T-helper 17 cell (primary cell): ENCODE results near the gene CHI3L1. TPM values are rescaled to one million over a fixed set of nuclear protein-coding genes. Genes with fewer than 3 reads are reported as not detected.
A peak's percentile ranks its signal among the peaks of the same experiment; 100 is the strongest.

Experiments
- ATAC-seq: fragments of 150-1000 bp; cut with Tn5 transposase; 2 replicates; pipeline ENCODE4 v1.10.0; 2021; ENCODE audit warnings: mild to moderate bottlenecking, moderate library complexity
- DNase-seq, 3 donors: peaks; one replicate each; pipeline versions ENCODE4 v3.0.0 to v3.0.0-alpha.2; 2020 to 2021
- H3K9me3 ChIP-seq: one replicate; pipeline ENCODE4 v1.7.0; 2013; ENCODE audit warnings: low read length, mild to moderate bottlenecking; ENCODE audit not compliant: control insufficient read depth, poor library complexity, severe bottlenecking
- H3K27ac Mint-ChIP-seq: one replicate; pipeline ENCODE4 v1.8.0; 2022; ENCODE audit warnings: mild to moderate bottlenecking, moderate library complexity, mixed read lengths
- H3K27me3 Mint-ChIP-seq: one replicate; pipeline ENCODE4 v1.8.0; 2022; ENCODE audit warnings: mixed read lengths
- H3K36me3 Mint-ChIP-seq: one replicate; pipeline ENCODE4 v1.8.0; 2022; ENCODE audit warnings: low read depth, mixed read lengths
- H3K4me1 Mint-ChIP-seq: one replicate; pipeline ENCODE4 v1.8.0; 2022; ENCODE audit warnings: mild to moderate bottlenecking, mixed read lengths
- H3K4me3 Mint-ChIP-seq: one replicate; pipeline ENCODE4 v1.8.0; 2022; ENCODE audit warnings: mild to moderate bottlenecking, moderate library complexity, mixed read lengths
- total RNA-seq, 4 donors: library from RNA in 2 of 4; stranded (reverse) in 2 of 4; gene quantifications; one replicate each; pipeline ENCODE4 v1.2.3 and lab custom pipeline; 2022 to 2026

Gene CHI3L1
- total RNA-seq, 2 donors from 2014 or later, result not detected

DNA sequence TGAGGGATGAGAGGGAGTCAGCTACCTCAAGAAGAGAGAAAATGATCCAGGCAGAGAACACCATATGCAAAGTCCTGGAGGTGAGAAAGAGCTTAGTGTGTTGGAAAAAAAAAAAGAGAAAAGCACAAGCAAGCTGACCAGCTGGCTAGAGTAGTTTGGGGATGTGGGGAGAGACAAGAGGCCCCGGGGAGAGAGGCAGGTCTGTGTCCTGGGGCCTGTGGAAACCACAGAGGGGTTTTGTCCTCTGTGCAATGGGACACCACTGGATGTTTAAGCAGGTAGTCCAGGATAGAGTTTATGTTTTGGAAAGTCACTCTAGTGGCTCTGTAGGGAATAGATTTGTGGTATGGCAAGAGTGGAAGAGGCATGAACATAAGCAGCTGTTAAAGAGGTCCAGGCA, 14.4 kb upstream of the CHI3L1 start:
- Mint-ChIP-seq H3K36me3 (peaks cover 2% of the 10 kb centered on the region), H3K4me1 (no peaks in the 10 kb centered on the region), H3K27me3 (peaks cover 51% of the 10 kb centered on the region), H3K27ac (peak overlapping the region; percentile 34), H3K4me3 (no peak overlapping the region)
- ATAC-seq (no peak), DNase-seq (no peak)
- no peaks in the 10 kb centered on the region for H3K9me3 ChIP-seq

- Mint-ChIP-seq H3K4me1 (no peaks in the 10 kb centered on the region), H3K27me3 (peaks cover 58% of the 10 kb centered on the region), H3K4me3 (no peak overlapping the region), H3K36me3 (peaks cover 2% of the 10 kb centered on the region), H3K27ac (no peak overlapping the region)
- DNase-seq, result no peak
- no peak for ATAC-seq
- H3K9me3 ChIP-seq, result no peaks in the 10 kb centered on the region
These were observed 13.5 kb upstream of the CHI3L1 start for GRCh38 chr1:203199816-203200571.

DNA sequence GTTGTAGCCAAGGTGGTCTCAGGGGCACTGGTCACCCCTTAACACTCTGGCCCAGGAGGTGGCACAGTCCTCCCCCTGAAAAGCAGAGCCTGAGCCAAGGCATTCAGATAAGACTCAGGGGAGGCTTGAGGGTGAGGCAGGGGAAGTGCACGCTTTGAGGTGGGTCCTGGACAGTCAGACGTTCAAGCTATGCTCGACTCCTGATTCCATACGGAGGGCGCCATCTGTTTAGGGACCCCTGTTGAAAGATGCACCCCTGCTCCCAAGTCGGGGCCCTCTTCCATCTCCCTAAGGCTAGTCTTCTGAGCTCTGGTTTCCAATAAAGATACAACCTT, 12.9 kb upstream of the CHI3L1 start:
- no peak for DNase-seq
- no peaks in the 10 kb centered on the region for H3K9me3 ChIP-seq
- Mint-ChIP-seq H3K27me3 (peaks cover 58% of the 10 kb centered on the region), H3K36me3 (peaks cover 2% of the 10 kb centered on the region), H3K4me1 (no peaks in the 10 kb centered on the region), H3K27ac (no peak overlapping the region), H3K4me3 (no peak overlapping the region)
- ATAC-seq, result no peak

DNA sequence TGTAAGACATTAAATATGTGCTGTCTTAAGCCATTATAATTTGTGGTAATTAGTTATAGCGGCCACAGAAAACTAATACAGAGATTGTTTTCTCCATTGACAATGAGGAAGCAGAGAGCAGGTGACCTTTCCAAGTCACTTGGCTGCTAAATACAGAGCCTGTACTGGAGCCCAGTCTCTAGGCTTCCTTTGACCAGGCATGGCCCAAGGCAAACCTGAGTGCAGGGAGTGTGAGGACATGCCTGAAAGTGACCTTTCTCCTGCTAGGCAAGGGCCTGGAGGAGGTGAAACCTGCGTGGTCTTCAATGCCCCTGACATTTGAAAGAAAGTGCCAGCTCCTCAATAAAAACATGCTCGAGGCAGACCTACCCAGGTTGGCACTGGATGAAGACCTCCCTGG, 12.5 kb upstream of the CHI3L1 start:
- H3K36me3 Mint-ChIP-seq, result peaks cover 2% of the 10 kb centered on the region
- H3K4me1 Mint-ChIP-seq, result no peaks in the 10 kb centered on the region
- peaks cover 58% of the 10 kb centered on the region for H3K27me3 Mint-ChIP-seq
- DNase-seq, result no peak
- H3K27ac Mint-ChIP-seq, result no peak overlapping the region
- no peak for ATAC-seq
- no peaks in the 10 kb centered on the region for H3K9me3 ChIP-seq
- no peak overlapping the region for H3K4me3 Mint-ChIP-seq

GRCh38 chr1:203197625-203198024, 11.1 kb upstream of the CHI3L1 start:
- no peak for DNase-seq
- H3K4me3 Mint-ChIP-seq, result no peak overlapping the region
- H3K27me3 Mint-ChIP-seq, result peaks cover 46% of the 10 kb centered on the region
- no peak overlapping the region for H3K27ac Mint-ChIP-seq
- peaks cover 2% of the 10 kb centered on the region for H3K36me3 Mint-ChIP-seq
- no peak for ATAC-seq
- H3K9me3 ChIP-seq, result no peaks in the 10 kb centered on the region
- H3K4me1 Mint-ChIP-seq, result no peaks in the 10 kb centered on the region

DNA sequence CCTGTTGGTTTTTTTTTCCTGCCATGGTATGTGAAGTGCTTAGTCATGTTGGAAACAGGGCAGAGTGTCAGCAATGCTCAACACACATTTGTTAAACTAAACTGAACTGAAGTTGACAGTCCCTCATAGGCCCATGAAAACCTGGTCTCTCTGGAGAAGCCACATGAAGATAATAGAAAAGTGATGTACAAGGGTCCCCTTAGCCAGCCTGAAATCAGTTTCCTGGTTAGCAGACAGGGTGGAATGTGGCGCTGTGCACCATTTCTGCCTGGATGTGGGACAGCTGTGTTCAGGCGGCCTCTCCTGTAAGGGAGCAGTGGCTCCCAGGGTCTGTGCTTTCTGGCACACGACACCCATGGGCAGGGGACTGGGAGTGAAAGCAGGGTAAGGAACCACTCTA, 9.9 kb upstream of the CHI3L1 start:
- H3K4me1 Mint-ChIP-seq, result no peaks in the 10 kb centered on the region
- DNase-seq, result no peak
- no peak for ATAC-seq
- no peak overlapping the region for H3K27ac Mint-ChIP-seq
- H3K9me3 ChIP-seq, result no peaks in the 10 kb centered on the region
- H3K4me3 Mint-ChIP-seq, result no peak overlapping the region
- peaks cover 2% of the 10 kb centered on the region for H3K36me3 Mint-ChIP-seq
- peaks cover 49% of the 10 kb centered on the region for H3K27me3 Mint-ChIP-seq

DNA sequence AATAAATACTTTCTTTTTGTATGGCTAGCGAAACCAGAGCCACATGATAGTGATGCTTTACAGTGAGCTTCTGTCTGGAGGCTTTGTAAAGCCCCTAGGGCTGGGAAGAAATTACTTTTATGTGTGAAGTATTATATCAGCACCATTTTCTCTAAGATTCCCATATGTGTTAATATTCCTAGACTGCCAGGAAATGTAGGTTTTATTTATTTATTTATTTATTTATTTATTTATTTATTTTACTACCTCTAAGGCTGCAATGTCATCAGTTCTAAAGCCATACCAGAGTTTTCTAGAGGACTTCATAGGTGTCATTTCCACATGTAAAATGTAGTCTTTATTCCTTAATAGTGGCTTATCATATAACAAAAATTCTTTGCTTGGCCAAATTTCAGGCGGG, 4.4 kb upstream of the CHI3L1 start:
- Mint-ChIP-seq H3K27me3 (peaks cover 46% of the 10 kb centered on the region), H3K4me3 (no peak overlapping the region), H3K27ac (no peak overlapping the region), H3K36me3 (peaks cover 2% of the 10 kb centered on the region), H3K4me1 (peaks cover 4% of the 10 kb centered on the region)
- H3K9me3 ChIP-seq, result no peaks in the 10 kb centered on the region
- no peak for ATAC-seq
- no peak for DNase-seq

GRCh38 chr1:203189951-203190352, 3.4 kb upstream of the CHI3L1 start:
- Mint-ChIP-seq H3K27ac (no peak overlapping the region), H3K4me1 (peaks cover 4% of the 10 kb centered on the region), H3K4me3 (no peak overlapping the region), H3K27me3 (peaks cover 48% of the 10 kb centered on the region), H3K36me3 (peaks cover 2% of the 10 kb centered on the region)
- no peaks in the 10 kb centered on the region for H3K9me3 ChIP-seq
- ATAC-seq, result no peak
- DNase-seq, result no peak

- Mint-ChIP-seq H3K27me3 (peaks cover 53% of the 10 kb centered on the region), H3K4me1 (peaks cover 4% of the 10 kb centered on the region), H3K27ac (no peak overlapping the region), H3K4me3 (no peak overlapping the region), H3K36me3 (peaks cover 2% of the 10 kb centered on the region)
- DNase-seq (no peak), ATAC-seq (no peak)
- no peaks in the 10 kb centered on the region for H3K9me3 ChIP-seq
These were observed 2.3 kb upstream of the CHI3L1 start for GRCh38 chr1:203188686-203189232.

DNA sequence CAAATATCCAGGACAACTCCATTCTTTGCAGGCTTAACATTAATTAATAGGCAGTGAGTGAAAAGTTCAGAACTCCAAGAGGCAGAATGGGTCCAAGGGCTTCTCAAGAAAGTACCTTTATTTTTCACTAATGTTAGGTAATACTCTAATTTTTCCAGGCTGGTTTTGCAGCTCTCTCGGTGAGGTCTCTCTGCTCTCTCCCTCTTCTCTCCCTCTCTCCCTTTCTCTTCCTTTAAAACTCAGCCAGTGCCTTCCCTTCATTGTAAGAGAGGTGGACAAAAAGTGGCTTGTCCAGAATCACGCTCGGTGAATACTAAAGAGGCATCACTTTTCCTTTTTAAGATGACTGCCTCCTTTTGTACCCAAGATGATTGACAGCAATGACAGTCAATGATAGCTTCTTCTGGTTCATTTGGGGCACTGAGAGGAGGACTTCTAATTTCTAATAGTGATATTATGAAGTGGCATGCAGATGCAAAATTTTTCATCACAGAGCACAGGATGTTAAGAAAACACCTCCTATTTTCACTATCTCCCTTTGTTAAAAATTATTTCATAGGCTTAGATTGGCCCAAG, 1.3 kb upstream of the CHI3L1 start:
- DNase-seq (no peak), ATAC-seq (no peak)
- peaks cover 2% of the 10 kb centered on the region for H3K36me3 Mint-ChIP-seq
- no peaks in the 10 kb centered on the region for H3K9me3 ChIP-seq
- peaks cover 53% of the 10 kb centered on the region for H3K27me3 Mint-ChIP-seq
- no peak overlapping the region for H3K4me3 Mint-ChIP-seq
- peaks cover 4% of the 10 kb centered on the region for H3K4me1 Mint-ChIP-seq
- no peak overlapping the region for H3K27ac Mint-ChIP-seq

- H3K9me3 ChIP-seq, result no peaks in the 10 kb centered on the region
- ATAC-seq, result no peak
- H3K36me3 Mint-ChIP-seq, result peaks cover 2% of the 10 kb centered on the region
- no peak overlapping the region for H3K4me3 Mint-ChIP-seq
- peaks cover 4% of the 10 kb centered on the region for H3K4me1 Mint-ChIP-seq
- no peak overlapping the region for H3K27ac Mint-ChIP-seq
- peaks cover 48% of the 10 kb centered on the region for H3K27me3 Mint-ChIP-seq
- no peak for DNase-seq
These were observed 791 bp upstream of the CHI3L1 start for GRCh38 chr1:203187304-203187685.

- H3K4me1 Mint-ChIP-seq, result peaks cover 4% of the 10 kb centered on the region
- ATAC-seq (no peak), DNase-seq (no peak)
- no peaks in the 10 kb centered on the region for H3K9me3 ChIP-seq
- H3K27ac Mint-ChIP-seq, result no peak overlapping the region
- no peak overlapping the region for H3K4me3 Mint-ChIP-seq
- peaks cover 2% of the 10 kb centered on the region for H3K36me3 Mint-ChIP-seq
- peaks cover 38% of the 10 kb centered on the region for H3K27me3 Mint-ChIP-seq
These were observed 436 bp downstream of the CHI3L1 start for GRCh38 chr1:203186091-203186445.

DNA sequence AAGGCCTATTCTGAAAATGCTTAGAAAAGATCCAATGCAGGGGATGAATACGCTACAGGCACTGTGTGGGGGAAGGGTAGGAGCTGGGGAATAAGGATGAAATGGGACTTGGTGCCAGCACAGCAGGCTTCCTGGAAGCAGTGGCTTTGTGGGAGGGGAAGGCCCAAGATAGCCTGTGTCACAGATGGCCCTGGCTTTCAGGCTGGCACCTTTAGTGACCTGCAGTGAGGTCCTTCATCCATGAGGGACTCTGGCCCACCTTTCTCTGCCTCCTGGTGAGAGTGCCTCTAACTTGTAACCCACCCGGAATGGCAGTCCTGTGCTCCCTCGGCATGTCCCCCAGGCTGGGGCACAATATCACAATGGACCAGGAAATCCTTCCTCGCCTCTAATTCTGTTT, 919 bp downstream of the CHI3L1 start:
- Mint-ChIP-seq H3K4me3 (no peak overlapping the region), H3K4me1 (peaks cover 6% of the 10 kb centered on the region), H3K27ac (no peak overlapping the region), H3K27me3 (peaks cover 41% of the 10 kb centered on the region), H3K36me3 (peaks cover 2% of the 10 kb centered on the region)
- no peaks in the 10 kb centered on the region for H3K9me3 ChIP-seq
- ATAC-seq (no peak), DNase-seq (no peak)

DNA sequence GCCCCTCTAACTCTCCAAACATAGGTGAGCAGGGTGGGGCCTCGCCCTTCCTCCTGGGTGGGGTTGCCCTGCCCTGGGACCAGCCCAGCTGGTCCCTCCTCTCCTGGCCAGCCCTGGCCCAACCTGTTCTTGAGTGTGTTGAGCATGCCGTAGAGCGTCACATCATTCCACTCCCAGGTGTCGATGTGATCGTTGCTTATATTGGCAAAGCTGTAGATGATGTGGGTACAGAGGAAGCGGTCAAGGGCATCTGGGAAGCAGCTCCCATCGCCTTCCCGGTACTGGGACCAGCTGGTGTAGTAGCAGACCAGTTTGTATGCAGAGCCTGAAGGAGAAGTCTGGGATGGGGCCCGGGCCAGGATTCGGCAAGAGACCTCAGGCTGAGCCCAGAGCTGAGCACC, 1.4 kb downstream of the CHI3L1 start:
- Mint-ChIP-seq H3K27ac (no peak overlapping the region), H3K4me1 (peaks cover 6% of the 10 kb centered on the region), H3K36me3 (peaks cover 2% of the 10 kb centered on the region), H3K4me3 (no peak overlapping the region), H3K27me3 (peaks cover 41% of the 10 kb centered on the region)
- DNase-seq (no peak), ATAC-seq (no peak)
- H3K9me3 ChIP-seq, result no peaks in the 10 kb centered on the region
